Endothelial cell of umbilical vein (primary cell): ENCODE results near the gene ANP32D. TPM values are rescaled to one million over a fixed set of nuclear protein-coding genes. Genes with fewer than 3 reads are reported as not detected.
"Not testable (repeated sequence)": the region's sequence is repeated elsewhere in the genome, so short reads cannot be mapped to it uniquely, and the experiment has no call there.

Experiments
- BruUV-seq: library from RNA; stranded (reverse); fragments of 400-500 nt; replicated peaks from 2 replicates; lab custom pipeline; 2021; lab: Mats Ljungman, UMichigan
- CTCF ChIA-PET: fragments of 300-600, 350-600 bp; sonication (Branson Sonifier 250); formaldehyde crosslinking; loops from one replicate; lab custom pipeline; 2021; ENCODE audit warnings: antibody characterized with exemption, inconsistent platforms; lab: Charles Lee
- POLR2A ChIA-PET: fragments of 300-600, 350-600 bp; sonication (Branson Sonifier 250); formaldehyde crosslinking; loops from one replicate; lab custom pipeline; 2021; ENCODE audit warnings: antibody characterized with exemption, inconsistent platforms; lab: Charles Lee
- DNase-seq: peaks from one replicate; pipeline ENCODE4 v3.0.0-alpha.2; 2011; ENCODE audit warnings: low read depth, low spot score
- FAIRE-seq: peaks from 2 replicates; lab custom pipeline; 2011; peaks lifted over from hg19 to GRCh38; lab: Jason Lieb, UNC
- H2AFZ ChIP-seq: 2 replicates; pipeline ENCODE4 v1.6.0; 2012; ENCODE audit warnings: low read depth, low read length, control low read depth, inconsistent platforms
- H3K27ac ChIP-seq: 2 replicates; pipeline ENCODE4 v1.5.1; 2011; ENCODE audit warnings: low read depth, mild to moderate bottlenecking, control low read depth, low read length, moderate library complexity; ENCODE audit not compliant: insufficient read depth
- H3K27me3 ChIP-seq, 2 experiments: 2 replicates each; pipeline versions ENCODE4 v1.6.0 to v1.6.1; 2011; ENCODE audit warnings: low read length in 2 of 2, mixed read lengths in 1 of 2; ENCODE audit not compliant: control insufficient read depth in 2 of 2, insufficient read depth in 2 of 2
- H3K36me3 ChIP-seq, 2 experiments: 2 replicates in 1 of 2; 3 replicates in 1 of 2; pipeline ENCODE4 v1.5.1; 2011; ENCODE audit warnings: low read length in 2 of 2, mild to moderate bottlenecking in 1 of 2, moderate library complexity in 1 of 2; ENCODE audit not compliant: control insufficient read depth in 2 of 2, insufficient read depth in 2 of 2; ENCODE audit errors: extremely low read depth in 1 of 2
- H3K4me1 ChIP-seq: 3 replicates; pipeline ENCODE4 v1.5.1; 2011; ENCODE audit warnings: mild to moderate bottlenecking, low read length; ENCODE audit not compliant: control insufficient read depth, insufficient read depth; ENCODE audit errors: extremely low read depth
- H3K4me2 ChIP-seq: 2 replicates; pipeline ENCODE4 v1.6.1; 2011; ENCODE audit warnings: low read length, control low read depth, mixed read lengths; ENCODE audit not compliant: insufficient read depth
- H3K4me3 ChIP-seq, 3 experiments: fragments of 200-600 bp in 1 of 3; sonication (generic), shearing (Covaris generic) in 1 of 3; replicated peaks in 1 of 3; 2 replicates each; pipeline ENCODE4 v1.5.1; 2011 to 2016; ENCODE audit warnings: control low read depth in 3 of 3, low read length in 3 of 3, mild to moderate bottlenecking in 2 of 3, inconsistent platforms in 1 of 3, low read depth in 1 of 3, moderate library complexity in 1 of 3; ENCODE audit not compliant: insufficient read depth in 1 of 3
- H3K79me2 ChIP-seq: 2 replicates; pipeline ENCODE4 v1.6.0; 2012; ENCODE audit warnings: low read length, inconsistent platforms; ENCODE audit not compliant: control insufficient read depth, insufficient read depth
- H3K9ac ChIP-seq: replicated peaks from 2 replicates; pipeline ENCODE3; 2011; ENCODE audit warnings: low read length, control low read depth; ENCODE audit not compliant: insufficient read depth; ENCODE audit errors: extremely low read depth
- H3K9me1 ChIP-seq: replicated peaks from 3 replicates; pipeline ENCODE4 v1.6.0; 2011; ENCODE audit warnings: mild to moderate bottlenecking, low read length; ENCODE audit not compliant: control insufficient read depth, insufficient read depth; ENCODE audit errors: extremely low read depth
- H3K9me3 ChIP-seq: replicated peaks from 2 replicates; pipeline ENCODE4 v1.5.1; 2012; ENCODE audit warnings: low read length, inconsistent platforms; ENCODE audit not compliant: control insufficient read depth, insufficient read depth
- H4K20me1 ChIP-seq: replicated peaks from 2 replicates; pipeline ENCODE3; 2011; ENCODE audit warnings: mild to moderate bottlenecking, low read length; ENCODE audit not compliant: control insufficient read depth, insufficient read depth; ENCODE audit errors: extremely low read depth
- POLR2AphosphoS5 ChIP-seq: IDR thresholded peaks from 2 replicates; pipeline ENCODE4 v1.6.1; 2012; ENCODE audit warnings: low read depth, mild to moderate bottlenecking, control low read depth, low read length, moderate library complexity; ENCODE audit not compliant: insufficient read depth
- dilution Hi-C: fragments of 300-500 bp; cut with MboI; formaldehyde crosslinking; loops from one replicate; pipeline ENCODE4 v1.15.0; 2019; ENCODE audit warnings: low sequenced_read_pairs; ENCODE audit not compliant: extremely low pct_ligation_motif_present
- intact Hi-C: fragments of 100-400 bp; cut with micrococcal nuclease; formaldehyde crosslinking; loops from one replicate; pipeline ENCODE4 v1.10.0; 2022
- polyA plus RNA-seq, 4 experiments: library from polyadenylated mRNA; depleted of rRNA in 3 of 4; stranded (reverse) in 3 of 4; unstranded in 1 of 4; fragments of >200 nt; gene quantifications; 2 replicates each; pipeline versions ENCODE4 v1.2.1 to v1.2.3, GENCODE V29; 2011 to 2012; ENCODE audit warnings: missing spikeins in 1 of 4
- total RNA-seq: library from RNA; stranded (reverse); gene quantifications from 2 replicates; pipeline ENCODE4 v1.2.3, GENCODE V29; 2021

Gene ANP32D
- total and polyA plus RNA-seq, 2 donors (not counting 3 experiments of a cell fraction or from before 2014, with no cell fraction given): not detected

DNA sequence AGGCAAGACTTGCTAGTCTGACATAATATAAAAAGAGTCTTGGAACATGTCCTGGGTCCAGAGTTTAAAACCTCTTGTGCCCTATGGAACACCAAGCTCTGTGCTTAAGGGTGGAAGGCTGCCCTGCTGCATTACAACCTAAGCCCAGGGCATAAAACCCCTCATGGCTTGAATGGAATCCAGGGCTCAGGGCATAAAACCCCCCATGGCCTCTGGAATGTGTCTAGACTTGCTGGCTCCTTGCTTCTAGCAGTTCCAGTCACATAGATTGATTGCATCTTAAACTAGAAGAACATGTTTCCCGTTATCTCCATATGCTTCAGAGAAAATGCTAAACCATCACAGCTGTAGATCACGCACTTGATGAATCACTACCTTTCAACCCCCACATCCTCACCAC, 34.5 kb downstream of the ANP32D start:
- POLR2A ChIA-PET: not testable (repeated sequence)

GRCh38 chr12:48508987-48509386, 36.6 kb downstream of the ANP32D start:
- Histone ChIP-seq H3K27me3 (peaks cover 5 to 6% of the 10 kb centered on the region in 2 experiments), H2AFZ (no peak overlapping the region), H3K4me3 (no peak overlapping the region), H4K20me1 (no peaks in the 10 kb centered on the region), H3K79me2 (no peaks in the 10 kb centered on the region), H3K4me2 (no peak overlapping the region), H3K9me1 (no peaks in the 10 kb centered on the region), H3K27ac (no peak overlapping the region), H3K36me3 (no peaks in the 10 kb centered on the region), H3K9ac (no peak overlapping the region), H3K9me3 (no peaks in the 10 kb centered on the region), H3K4me1 (no peaks in the 10 kb centered on the region)
- BruUV-seq: no TSS peak
- DNase-seq (no peak), FAIRE-seq (no peak)
- intact Hi-C loops: no loop called here
- no peak for TF ChIP-seq POLR2AphosphoS5
- CTCF ChIA-PET: no interaction called here
- dilution Hi-C loops: no loop called here
- POLR2A ChIA-PET: no interaction called here

More for the DNA sequence above, 34.5 kb downstream of the ANP32D start:
- H4K20me1 ChIP-seq, DNase-seq, H3K9ac ChIP-seq, H2AFZ ChIP-seq, dilution Hi-C loops, BruUV-seq, H3K9me1 ChIP-seq, H3K4me2 ChIP-seq, H3K9me3 ChIP-seq, FAIRE-seq, intact Hi-C loops, H3K4me1 ChIP-seq, H3K36me3 ChIP-seq, H3K27ac ChIP-seq, H3K4me3 ChIP-seq, H3K79me2 ChIP-seq: not testable (repeated sequence)
- peaks cover 5 to 11% of the 10 kb centered on the region in 2 experiments for H3K27me3 ChIP-seq
- CTCF ChIA-PET: interaction anchor here (0.7 kb wide), 1 partner anchor 21 kb away, joined by 3 read pairs; no protein-coding TSS in a partner anchor
